Transverse colon (tissue), 4 donors: ENCODE results near the gene SMARCA1.

ENCODE experiments used
- CTCF ChIP-seq, 5 experiments: fragments of 200-600 bp in 3 of 5; fragments of 450-650 bp in 2 of 5; sonication (generic) in 3 of 5; IDR thresholded peaks; 1 replicate in 2 of 5; 2 replicates in 3 of 5; pipeline ENCODE4 v1.5.1; 2016 to 2017; ENCODE audit warnings: antibody characterized with exemption in 5 of 5, inconsistent platforms in 3 of 5, mild to moderate bottlenecking in 2 of 5, moderate library complexity in 1 of 5
- EP300 ChIP-seq: sonication (generic); formaldehyde crosslinking; IDR thresholded peaks from one replicate; pipeline ENCODE4 v1.6.1; 2017; ENCODE audit warnings: antibody characterized with exemption, low read depth
- POLR2AphosphoS5 ChIP-seq, 3 donors: sonication (generic); formaldehyde crosslinking; IDR thresholded peaks; one replicate each; pipeline ENCODE4 v1.6.1; 2016; ENCODE audit warnings: antibody characterized with exemption in 3 of 3

- TF ChIP-seq EP300 (no peak), POLR2AphosphoS5 (IDR thresholded peaks at IDR 0.05) (no peak), CTCF (IDR thresholded peaks at IDR 0.05) (no peak)
These were observed 74.1 kb downstream of the SMARCA1 start for GRCh38 chrX:129449148-129449547.
